BJ (cell line): ENCODE data around the gene VEGFC. TPM values are rescaled to one million over a fixed set of nuclear protein-coding genes. Genes with fewer than 3 reads are reported as not detected.

Experiments
- CTCF ChIA-PET: fragments of 350-600 bp; formaldehyde crosslinking; extraction: SDS; loops from one replicate; lab custom pipeline; 2021; ENCODE audit warnings: antibody characterized with exemption, inconsistent platforms; lab: Yijun Ruan, JAX
- POLR2A ChIA-PET: fragments of 300-600 bp; sonication (Branson Sonifier 250); formaldehyde crosslinking; extraction: SDS; loops from one replicate; lab custom pipeline; 2021; ENCODE audit warnings: antibody characterized with exemption; lab: Charles Lee
- DNase-seq: peaks from one replicate; pipeline ENCODE4 v3.0.0-alpha.2; 2011; ENCODE audit warnings: low read depth
- H3K27me3 ChIP-seq: 2 replicates; pipeline ENCODE4 v1.6.0; 2011; ENCODE audit warnings: low read length; ENCODE audit not compliant: control insufficient read depth, insufficient read depth
- H3K36me3 ChIP-seq: 2 replicates; pipeline ENCODE4 v1.5.1; 2011; ENCODE audit warnings: low read length; ENCODE audit not compliant: control insufficient read depth, insufficient read depth
- H3K4me3 ChIP-seq: 2 replicates; pipeline ENCODE4 v1.5.1; 2011; ENCODE audit warnings: low read depth, mild to moderate bottlenecking, control low read depth, low read length
- polyA plus RNA-seq: library from polyadenylated mRNA; depleted of rRNA; stranded (reverse); fragments of >200 nt; gene quantifications from 2 replicates; pipeline ENCODE4 v1.2.3, GENCODE V29; 2011
- TF ChIP-seq, protein P1 (sequence below): IDR thresholded peaks from 2 replicates; pipeline ENCODE4 v1.5.1; 2011; ENCODE audit warnings: low read depth, mild to moderate bottlenecking, control low read depth, inconsistent platforms, low read length, moderate library complexity; ENCODE audit not compliant: insufficient read depth

Gene VEGFC
- polyA plus RNA-seq, 1 experiment: 47.7 TPM

DNA sequence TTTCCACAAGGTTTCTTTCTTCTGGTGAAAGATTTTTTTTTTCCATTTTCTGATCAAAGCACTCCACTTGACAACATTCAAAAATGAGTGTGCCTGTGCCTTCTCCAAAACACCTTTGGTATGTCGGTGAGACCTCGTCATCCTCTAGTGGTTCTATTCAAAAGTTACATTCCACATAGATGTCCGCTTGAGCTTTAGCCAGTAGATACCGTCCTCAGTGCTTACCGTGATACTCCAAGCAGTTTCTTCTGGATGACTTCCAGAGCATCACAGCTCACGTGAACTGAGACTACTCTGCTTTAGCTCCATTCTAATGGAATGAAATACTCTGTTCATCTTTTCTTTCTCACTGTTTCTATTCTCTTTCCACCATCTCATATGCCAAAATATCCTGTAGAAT is 38.2 kb upstream of the VEGFC start:
- CTCF ChIA-PET: interaction anchor here (0.7 kb wide), 1 partner anchor 419 kb away, joined by 3 read pairs; no protein-coding TSS in a partner anchor
- Histone ChIP-seq H3K36me3 (no peaks in the 10 kb centered on the region), H3K27me3 (no peaks in the 10 kb centered on the region), H3K4me3 (no peak overlapping the region)
- TF ChIP-seq, protein P1, sequence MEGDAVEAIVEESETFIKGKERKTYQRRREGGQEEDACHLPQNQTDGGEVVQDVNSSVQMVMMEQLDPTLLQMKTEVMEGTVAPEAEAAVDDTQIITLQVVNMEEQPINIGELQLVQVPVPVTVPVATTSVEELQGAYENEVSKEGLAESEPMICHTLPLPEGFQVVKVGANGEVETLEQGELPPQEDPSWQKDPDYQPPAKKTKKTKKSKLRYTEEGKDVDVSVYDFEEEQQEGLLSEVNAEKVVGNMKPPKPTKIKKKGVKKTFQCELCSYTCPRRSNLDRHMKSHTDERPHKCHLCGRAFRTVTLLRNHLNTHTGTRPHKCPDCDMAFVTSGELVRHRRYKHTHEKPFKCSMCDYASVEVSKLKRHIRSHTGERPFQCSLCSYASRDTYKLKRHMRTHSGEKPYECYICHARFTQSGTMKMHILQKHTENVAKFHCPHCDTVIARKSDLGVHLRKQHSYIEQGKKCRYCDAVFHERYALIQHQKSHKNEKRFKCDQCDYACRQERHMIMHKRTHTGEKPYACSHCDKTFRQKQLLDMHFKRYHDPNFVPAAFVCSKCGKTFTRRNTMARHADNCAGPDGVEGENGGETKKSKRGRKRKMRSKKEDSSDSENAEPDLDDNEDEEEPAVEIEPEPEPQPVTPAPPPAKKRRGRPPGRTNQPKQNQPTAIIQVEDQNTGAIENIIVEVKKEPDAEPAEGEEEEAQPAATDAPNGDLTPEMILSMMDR: no peak
- POLR2A ChIA-PET: no interaction called here
- no peak for DNase-seq

DNA sequence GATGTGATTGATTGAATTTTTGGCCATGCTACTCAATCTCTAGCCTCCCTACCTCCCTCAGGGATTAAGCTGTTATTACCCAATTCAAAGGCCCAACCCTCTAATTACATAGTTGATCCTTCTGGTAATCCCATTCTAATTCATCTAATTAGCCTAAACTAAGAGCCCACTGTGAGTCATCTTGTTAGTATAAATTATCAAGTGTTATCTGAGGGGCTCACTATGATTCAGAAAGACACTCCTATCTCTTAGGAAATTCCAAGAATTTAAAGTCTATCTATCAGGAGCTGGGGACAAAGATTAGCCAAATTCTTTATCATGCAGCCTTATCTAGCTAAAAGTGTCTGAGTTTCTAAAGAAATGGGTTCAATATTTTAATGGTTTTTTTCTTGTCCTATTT is 32.9 kb upstream of the VEGFC start:
- no peak for DNase-seq
- Histone ChIP-seq H3K36me3 (no peaks in the 10 kb centered on the region), H3K27me3 (no peaks in the 10 kb centered on the region), H3K4me3 (no peak overlapping the region)
- TF ChIP-seq, protein P1: no peak
- ChIA-PET POLR2A (no interaction called here), CTCF (no interaction called here)

DNA sequence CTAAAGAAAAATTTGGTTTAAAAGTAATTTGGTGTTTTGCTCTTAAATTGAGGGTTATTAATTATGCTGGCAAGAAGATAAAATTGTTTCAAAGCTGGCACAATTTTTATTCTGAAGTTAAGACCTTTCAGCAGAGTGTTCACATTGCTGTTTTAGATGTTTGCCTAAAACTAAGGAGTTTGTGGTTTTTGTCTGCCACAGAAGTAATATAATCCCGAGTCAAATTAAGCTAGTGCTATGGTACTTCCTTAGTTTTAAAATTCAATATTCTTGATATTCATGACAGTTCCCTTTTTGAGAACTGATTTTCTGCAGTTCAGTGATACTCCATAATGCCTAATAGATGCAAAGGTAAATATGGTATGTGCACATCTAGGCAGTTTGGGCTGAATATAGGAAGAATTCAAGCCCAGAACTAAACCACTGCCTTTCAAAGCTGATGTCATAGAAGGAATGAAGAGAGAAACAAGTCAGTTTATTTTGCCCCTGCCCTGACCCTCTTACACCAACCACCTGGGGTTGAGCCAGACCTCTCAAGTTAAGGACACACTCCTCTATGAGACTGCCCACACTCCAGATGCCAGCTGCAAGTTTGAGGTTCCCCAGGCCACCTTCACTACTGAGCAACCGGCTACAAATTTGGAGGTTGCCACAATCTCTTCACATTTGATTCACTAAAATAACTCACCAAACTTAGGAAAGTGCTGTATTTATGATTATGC is 32.1 kb upstream of the VEGFC start:
- ChIA-PET CTCF (no interaction called here), POLR2A (no interaction called here)
- H3K36me3 ChIP-seq: no peaks in the 10 kb centered on the region
- DNase-seq: no peak
- H3K27me3 ChIP-seq: no peaks in the 10 kb centered on the region
- TF ChIP-seq, protein P1: no peak
- no peak overlapping the region for H3K4me3 ChIP-seq

DNA sequence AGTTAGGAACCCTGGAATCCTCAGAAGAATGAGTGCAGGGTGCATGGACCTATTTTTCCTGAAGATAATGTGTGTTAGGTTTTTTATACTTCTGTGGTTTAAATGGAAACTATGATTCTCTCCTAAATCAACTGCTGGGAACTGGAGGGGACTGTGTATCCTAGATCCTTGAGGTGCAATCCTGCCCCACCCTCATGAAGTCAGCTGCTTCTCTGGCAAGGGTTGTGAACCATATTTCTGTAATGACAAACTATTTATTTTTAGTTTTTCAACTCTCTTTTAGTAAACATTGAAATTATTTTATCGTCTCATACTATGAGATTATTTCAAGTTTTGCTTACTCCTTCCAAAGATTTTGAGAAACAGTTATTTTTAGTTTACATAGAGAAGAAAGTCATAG is 25.8 kb upstream of the VEGFC start:
- no peaks in the 10 kb centered on the region for H3K27me3 ChIP-seq
- CTCF ChIA-PET: no interaction called here
- POLR2A ChIA-PET: no interaction called here
- no peak overlapping the region for H3K4me3 ChIP-seq
- TF ChIP-seq, protein P1: no peak
- no peak for DNase-seq
- H3K36me3 ChIP-seq: no peaks in the 10 kb centered on the region

DNA sequence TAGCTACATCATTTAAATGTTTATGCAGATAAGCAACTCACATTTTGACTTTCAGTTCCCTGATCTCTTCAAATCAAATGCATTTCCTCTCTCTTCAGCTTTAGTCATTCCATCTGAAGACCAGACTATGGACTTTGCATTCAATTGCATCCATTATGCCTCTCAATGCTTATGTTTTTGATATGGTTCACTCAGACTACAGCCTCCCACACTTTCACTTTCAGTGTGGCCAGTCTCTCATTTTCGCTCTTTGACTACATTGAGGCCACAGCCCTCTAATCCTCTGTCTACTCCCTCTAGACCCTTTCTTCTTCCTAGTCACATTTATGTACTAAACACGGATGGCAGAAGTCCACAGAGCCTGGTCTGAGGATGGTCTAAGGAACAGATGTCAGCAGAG is 24.5 kb upstream of the VEGFC start:
- DNase-seq: no peak
- TF ChIP-seq, protein P1: no peak
- H3K27me3 ChIP-seq: no peaks in the 10 kb centered on the region
- no peaks in the 10 kb centered on the region for H3K36me3 ChIP-seq
- H3K4me3 ChIP-seq: no peak overlapping the region
- CTCF ChIA-PET: interaction anchor here (0.7 to 1.0 kb wide), 3 partner anchors 70 to 230 kb away, joined by 3 read pairs; no protein-coding TSS in a partner anchor
- POLR2A ChIA-PET: no interaction called here
